Stimulated activated CD4-positive, alpha-beta T cell treated with anti-CD3 and anti-CD28 coated beads, Interleukin-4, amount 100 ng/mL, for 48 hours (primary cell): ENCODE data around the gene TAX1BP3.

Source experiments
- DNase-seq, 2 donors: peaks; one replicate each; pipeline ENCODE4 v3.0.0-alpha.2; 2020; ENCODE audit warnings: low read depth in 2 of 2

TAX1BP3 gene

GRCh38 chr17:3626831-3627768 is 41.3 kb downstream of the TAX1BP3 start:
- DNase-seq: no peak

GRCh38 chr17:3622977-3623594 is 45.3 kb downstream of the TAX1BP3 start:
- no peak for DNase-seq

- DNase-seq: no peak
Measured at GRCh38 chr17:3621146-3621720, 47.1 kb downstream of the TAX1BP3 start.

GRCh38 chr17:3615160-3615870 is 53.1 kb downstream of the TAX1BP3 start:
- no peak for DNase-seq

- no peak for DNase-seq
Measured at GRCh38 chr17:3613124-3613523, 55.3 kb downstream of the TAX1BP3 start.
